CD4-positive, alpha-beta T cell (primary cell): ENCODE results near the gene CAMK2B. TPM values are rescaled to one million over a fixed set of nuclear protein-coding genes. Genes with fewer than 3 reads are reported as not detected.
"Not testable (repeated sequence)": the region's sequence is repeated elsewhere in the genome, so short reads cannot be mapped to it uniquely, and the experiment has no call there.

Experiments
- ATAC-seq: fragments of 200-7000 bp; cut with Tn5 transposase; one replicate; pipeline ENCODE4 v1.10.0; 2022; ENCODE audit warnings: mild to moderate bottlenecking; ENCODE audit not compliant: poor library complexity
- CTCF ChIA-PET: fragments of 350-600 bp; sonication (Branson Sonifier 250); formaldehyde crosslinking; loops from one replicate; lab custom pipeline; 2021; ENCODE audit warnings: antibody characterized with exemption, inconsistent platforms; lab: Charles Lee
- POLR2A ChIA-PET: fragments of 350-600 bp; sonication (Branson Sonifier 250); formaldehyde crosslinking; loops from one replicate; lab custom pipeline; 2021; ENCODE audit warnings: antibody characterized with exemption, inconsistent platforms; lab: Charles Lee
- DNase-seq, 14 experiments: peaks; one replicate each; pipeline ENCODE4 v3.0.0-alpha.2; 2013 to 2020; ENCODE audit warnings: mixed read lengths in 2 of 14
- H3K27ac ChIP-seq, 2 donors: one replicate each; pipeline versions ENCODE4 v1.5.1 to v1.7.0; 2013; ENCODE audit warnings: low read length in 2 of 2, low read depth in 1 of 2, mild to moderate bottlenecking in 1 of 2
- H3K27me3 ChIP-seq, 2 experiments: 1 replicate in 1 of 2; 2 replicates in 1 of 2; pipeline versions ENCODE4 v1.6.1 to v1.7.0; 2013; ENCODE audit warnings: low read length in 2 of 2, control low read depth in 1 of 2, mild to moderate bottlenecking in 1 of 2, moderate library complexity in 1 of 2; ENCODE audit not compliant: insufficient read depth in 2 of 2, control insufficient read depth in 1 of 2
- H3K36me3 ChIP-seq: one replicate; pipeline ENCODE4 v1.6.1; 2013; ENCODE audit warnings: low read length, control low read depth; ENCODE audit not compliant: insufficient read depth
- H3K4me1 ChIP-seq: one replicate; pipeline ENCODE4 v1.6.1; 2013; ENCODE audit warnings: low read length, control low read depth; ENCODE audit not compliant: insufficient read depth
- H3K4me3 ChIP-seq: one replicate; pipeline ENCODE4 v1.5.1; 2013; ENCODE audit warnings: mild to moderate bottlenecking, low read length, moderate library complexity
- H3K9me3 ChIP-seq, 2 experiments: 1 replicate in 1 of 2; 2 replicates in 1 of 2; pipeline versions ENCODE4 v1.6.1 to v1.7.0; 2013; ENCODE audit warnings: low read length in 2 of 2, mild to moderate bottlenecking in 2 of 2, control low read depth in 1 of 2, moderate library complexity in 1 of 2; ENCODE audit not compliant: control insufficient read depth in 1 of 2, insufficient read depth in 1 of 2
- H3K27ac Mint-ChIP-seq: one replicate; pipeline ENCODE4 v1.8.0; 2020; ENCODE audit warnings: mixed read lengths
- H3K27me3 Mint-ChIP-seq: one replicate; pipeline ENCODE4 v1.8.0; 2021; ENCODE audit warnings: mixed read lengths
- H3K36me3 Mint-ChIP-seq: one replicate; pipeline ENCODE4 v1.8.0; 2021; ENCODE audit warnings: low read depth, mixed read lengths
- H3K4me1 Mint-ChIP-seq: one replicate; pipeline ENCODE4 v1.8.0; 2021; ENCODE audit warnings: low read depth, mixed read lengths
- H3K4me3 Mint-ChIP-seq: one replicate; pipeline ENCODE4 v1.8.0; 2020; ENCODE audit warnings: mild to moderate bottlenecking, mixed read lengths
- H3K9me3 Mint-ChIP-seq: one replicate; pipeline ENCODE4 v1.8.0; 2020; ENCODE audit warnings: mixed read lengths
- intact Hi-C, 2 experiments: fragments of 100-400 bp; cut with DNase I in 1 of 2; cut with micrococcal nuclease in 1 of 2; formaldehyde crosslinking; loops; one replicate each; pipeline versions ENCODE4 v1.15.1 to v1.9.0; 2023 to 2025; cut with DNase I, micrococcal nuclease
- total RNA-seq, 174 experiments: library from RNA in 2 of 174; stranded (reverse) in 2 of 174; gene quantifications; one replicate each; pipeline ENCODE4 v1.2.3 and lab custom pipeline; 2021 to 2026
- TF ChIP-seq, protein P1 (sequence below): fragments of 200-600 bp; IDR thresholded peaks from one replicate; pipeline ENCODE4 v1.8.0; 2022; ENCODE audit warnings: antibody characterized with exemption, mild to moderate bottlenecking

Gene CAMK2B
- total RNA-seq, 2 experiments from 2014 or later: not detected

DNA sequence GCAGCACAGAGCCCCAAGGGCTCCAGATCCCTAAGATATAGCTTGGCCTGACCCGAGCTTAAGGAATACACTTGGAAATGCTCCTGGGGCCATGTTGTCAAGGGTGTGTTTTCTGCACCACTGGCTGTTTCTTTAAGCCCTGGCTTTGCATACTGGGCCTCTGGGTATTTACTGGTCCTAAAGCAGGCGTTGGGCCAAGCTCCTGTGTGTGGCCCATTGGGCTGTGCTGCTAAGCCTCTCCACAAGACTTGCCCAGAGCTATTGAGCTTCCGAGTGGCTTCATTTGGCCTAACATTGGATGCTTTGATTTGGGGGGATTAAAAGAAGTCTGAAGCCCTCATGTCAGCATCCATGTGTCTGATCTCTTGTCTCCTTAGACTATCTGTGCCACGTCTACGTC, 119.4 kb downstream of the CAMK2B start:
- TF ChIP-seq, protein P1, sequence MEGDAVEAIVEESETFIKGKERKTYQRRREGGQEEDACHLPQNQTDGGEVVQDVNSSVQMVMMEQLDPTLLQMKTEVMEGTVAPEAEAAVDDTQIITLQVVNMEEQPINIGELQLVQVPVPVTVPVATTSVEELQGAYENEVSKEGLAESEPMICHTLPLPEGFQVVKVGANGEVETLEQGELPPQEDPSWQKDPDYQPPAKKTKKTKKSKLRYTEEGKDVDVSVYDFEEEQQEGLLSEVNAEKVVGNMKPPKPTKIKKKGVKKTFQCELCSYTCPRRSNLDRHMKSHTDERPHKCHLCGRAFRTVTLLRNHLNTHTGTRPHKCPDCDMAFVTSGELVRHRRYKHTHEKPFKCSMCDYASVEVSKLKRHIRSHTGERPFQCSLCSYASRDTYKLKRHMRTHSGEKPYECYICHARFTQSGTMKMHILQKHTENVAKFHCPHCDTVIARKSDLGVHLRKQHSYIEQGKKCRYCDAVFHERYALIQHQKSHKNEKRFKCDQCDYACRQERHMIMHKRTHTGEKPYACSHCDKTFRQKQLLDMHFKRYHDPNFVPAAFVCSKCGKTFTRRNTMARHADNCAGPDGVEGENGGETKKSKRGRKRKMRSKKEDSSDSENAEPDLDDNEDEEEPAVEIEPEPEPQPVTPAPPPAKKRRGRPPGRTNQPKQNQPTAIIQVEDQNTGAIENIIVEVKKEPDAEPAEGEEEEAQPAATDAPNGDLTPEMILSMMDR: no peak
- Histone ChIP-seq H3K36me3 (peaks cover 72% of the 10 kb centered on the region), H3K9me3 (no peaks in the 10 kb centered on the region), H3K4me1 (peaks cover 15% of the 10 kb centered on the region), H3K27me3 (no peaks in the 10 kb centered on the region), H3K4me3 (no peak overlapping the region), H3K27ac (no peak overlapping the region)
- intact Hi-C loops: no loop called here
- POLR2A ChIA-PET: no interaction called here
- H3K9me3 Mint-ChIP-seq: no peaks in the 10 kb centered on the region
- no peaks in the 10 kb centered on the region for H3K27me3 Mint-ChIP-seq
- DNase-seq (no peak), ATAC-seq (no peak)
- peaks cover 36% of the 10 kb centered on the region for H3K4me1 Mint-ChIP-seq
- no peak overlapping the region for H3K27ac Mint-ChIP-seq
- H3K4me3 Mint-ChIP-seq: no peak overlapping the region
- peaks cover 70% of the 10 kb centered on the region for H3K36me3 Mint-ChIP-seq
- CTCF ChIA-PET: no interaction called here

DNA sequence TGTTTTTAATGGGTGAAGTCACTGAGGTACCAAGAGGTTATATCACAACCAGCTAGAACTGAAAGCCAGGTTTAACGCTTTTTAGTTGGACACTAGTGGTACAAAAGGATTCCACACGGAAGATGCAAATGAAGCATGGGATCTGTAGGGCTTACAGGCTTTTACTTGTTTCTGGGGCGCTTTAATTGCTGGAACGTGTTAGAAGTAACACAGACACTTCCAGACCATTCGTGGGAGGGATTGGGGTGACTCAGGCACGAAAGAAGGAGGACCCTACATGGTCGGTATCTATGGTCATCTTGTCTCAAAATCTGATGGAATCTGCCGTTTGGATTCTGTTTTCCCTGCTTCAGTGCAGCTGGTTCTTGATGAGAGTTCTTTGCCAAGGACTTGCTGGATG, 123.6 kb downstream of the CAMK2B start:
- TF ChIP-seq, protein P1: no peak
- Mint-ChIP-seq H3K36me3 (peaks cover 33% of the 10 kb centered on the region), H3K4me1 (peaks cover 36% of the 10 kb centered on the region), H3K4me3 (peak overlapping the region; percentile 83), H3K27me3 (peaks cover 6% of the 10 kb centered on the region), H3K9me3 (no peaks in the 10 kb centered on the region), H3K27ac (peak overlapping the region; percentile 62)
- H3K4me1 ChIP-seq: peaks cover 15% of the 10 kb centered on the region
- H3K4me3 ChIP-seq: peak overlapping the region; percentile 89
- DNase-seq: no peak
- POLR2A ChIA-PET: interaction anchor here (1.2 to 2.0 kb wide), 2 partner anchors 56 to 288 kb away, joined by 4 to 12 read pairs; partner anchors contain the start of gene NUDCD3
- intact Hi-C loops: loop anchor here (1.0 to 5.0 kb wide), 6 partner anchors 79 to 910 kb away; partner anchors contain the start of genes POLD2 (in 2 of the 2), NUDCD3 (in 1 of the 2), POLM (in 1 of the 2) and TBRG4 (in 1 of the 2)
- H3K9me3 ChIP-seq: no peaks in the 10 kb centered on the region
- no peak overlapping the region for H3K27ac ChIP-seq
- H3K36me3 ChIP-seq: peaks cover 32% of the 10 kb centered on the region
- CTCF ChIA-PET: interaction anchor here (0.8 to 1.5 kb wide), 2 partner anchors 55 to 289 kb away, joined by 3 read pairs; partner anchors contain the start of gene NUDCD3
- ATAC-seq: no peak
- peaks cover 0 to 7% of the 10 kb centered on the region in 2 experiments for H3K27me3 ChIP-seq

DNA sequence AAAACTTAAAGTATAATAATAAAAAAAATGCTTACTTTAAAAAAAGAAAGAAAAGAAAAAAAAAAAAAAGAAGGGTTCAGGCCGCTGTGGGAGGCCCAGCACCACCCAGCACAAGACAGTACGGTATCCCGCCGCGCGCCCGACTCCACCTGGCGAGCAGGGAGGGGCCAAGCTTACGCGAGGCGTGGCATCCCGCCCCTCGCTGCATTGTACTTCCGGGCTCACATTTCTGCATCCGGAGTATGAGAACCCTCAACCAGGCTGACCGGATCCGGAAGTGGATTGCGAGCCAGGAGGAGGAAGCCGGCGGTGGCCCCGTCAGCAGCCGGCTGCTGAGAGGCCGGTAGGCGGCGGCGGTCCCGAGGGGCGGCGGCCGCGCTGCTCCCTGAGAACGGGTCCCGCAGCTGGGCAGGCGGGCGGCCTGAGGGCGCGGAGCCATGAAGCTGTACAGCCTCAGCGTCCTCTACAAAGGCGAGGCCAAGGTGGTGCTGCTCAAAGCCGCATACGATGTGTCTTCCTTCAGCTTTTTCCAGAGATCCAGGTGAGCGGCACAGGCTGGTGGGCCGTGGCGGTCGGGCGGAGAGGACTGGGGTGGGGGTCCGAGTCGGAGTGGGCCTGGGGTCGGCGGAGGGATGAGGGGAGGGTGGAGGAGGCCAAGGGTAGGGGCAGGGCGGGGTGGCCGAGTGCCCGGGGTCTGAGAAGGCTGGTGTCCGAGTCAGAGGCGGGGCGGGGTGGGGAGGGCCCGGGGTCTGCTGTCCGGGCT, 124.5 kb downstream of the CAMK2B start, which contains the start of gene YKT6:
YKT6 (plus strand) TSS at position 280 of the 763 bp plus-strand sequence; CDS start at position 438, 158 bp downstream.
- peak; percentile 89 to 97 (median 92) for DNase-seq
- Histone ChIP-seq H3K27me3 (peaks cover 0 to 7% of the 10 kb centered on the region in 2 experiments), H3K27ac (peak within 1 kb of the TSS in 1 of 2 donors; percentile 56), H3K4me3 (peak within 1 kb of the TSS; percentile 89), H3K36me3 (peaks cover 23% of the 10 kb centered on the region), H3K4me1 (peaks cover 15% of the 10 kb centered on the region), H3K9me3 (no peaks in the 10 kb centered on the region)
- Mint-ChIP-seq H3K4me1 (peaks cover 40% of the 10 kb centered on the region), H3K36me3 (peaks cover 23% of the 10 kb centered on the region), H3K27ac (peak within 1 kb of the TSS; percentile 62), H3K27me3 (peaks cover 13% of the 10 kb centered on the region), H3K9me3 (no peaks in the 10 kb centered on the region), H3K4me3 (peak within 1 kb of the TSS; percentile 83)
- CTCF ChIA-PET: interaction anchor here (0.7 to 1.5 kb wide), 4 partner anchors 54 to 290 kb away, joined by 3 to 5 read pairs (median 3); partner anchors contain the start of gene NUDCD3
- peak; percentile 98 for ATAC-seq
- POLR2A ChIA-PET: interaction anchor here (0.6 to 2.0 kb wide), 10 partner anchors 8 to 902 kb away, joined by 3 to 12 read pairs (median 4); partner anchors contain the start of genes DDX56, NUDCD3, OGDH and POLD2
- intact Hi-C loops: loop anchor here (1.0 to 5.0 kb wide), 7 partner anchors 55 to 911 kb away; partner anchors contain the start of genes POLD2 (in 2 of the 2), NUDCD3 (in 1 of the 2), POLM (in 1 of the 2) and TBRG4 (in 1 of the 2)
- TF ChIP-seq, protein P1: peak; percentile 65

DNA sequence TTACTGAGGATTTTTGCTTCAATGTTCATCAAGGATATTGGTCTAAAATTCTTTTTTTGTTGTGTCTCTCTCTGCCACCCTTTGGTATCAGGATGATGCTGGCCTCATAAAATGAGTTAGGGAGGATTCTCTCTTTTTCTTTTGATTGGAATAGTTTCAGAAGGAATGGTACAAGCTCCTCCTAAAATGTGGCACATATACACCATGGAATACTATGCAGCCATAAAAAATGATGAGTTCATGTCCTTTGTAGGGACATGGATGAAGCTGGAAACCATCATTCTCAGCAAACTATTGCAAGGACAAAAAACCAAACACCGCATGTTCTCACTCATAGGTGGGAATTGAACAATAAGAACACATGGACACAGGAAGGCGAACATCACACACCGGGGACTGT, 125.2 kb downstream of the CAMK2B start:
- H3K27ac Mint-ChIP-seq, H3K4me3 ChIP-seq, DNase-seq, H3K27me3 ChIP-seq, H3K9me3 ChIP-seq, H3K9me3 Mint-ChIP-seq, H3K27ac ChIP-seq, ATAC-seq: not testable (repeated sequence)
- Histone ChIP-seq H3K4me1 (peaks cover 15% of the 10 kb centered on the region), H3K36me3 (peaks cover 16% of the 10 kb centered on the region)
- H3K4me3 Mint-ChIP-seq: peak overlapping the region; percentile 62
- intact Hi-C loops: loop anchor here (1.0 to 5.0 kb wide), 6 partner anchors 54 to 912 kb away; partner anchors contain the start of genes POLD2 (in 2 of the 2), POLM (in 1 of the 2) and TBRG4 (in 1 of the 2)
- H3K27me3 Mint-ChIP-seq: peaks cover 17% of the 10 kb centered on the region
- ChIA-PET CTCF (interaction anchor here (0.7 to 1.5 kb wide), 3 partner anchors 53 to 290 kb away, joined by 3 to 5 read pairs (median 3); partner anchors contain the start of gene NUDCD3), POLR2A (interaction anchor here (0.7 to 2.0 kb wide), 6 partner anchors 9 to 381 kb away, joined by 3 to 12 read pairs (median 4); partner anchors contain the start of genes DDX56 and NUDCD3)
- peaks cover 40% of the 10 kb centered on the region for H3K4me1 Mint-ChIP-seq
- peaks cover 18% of the 10 kb centered on the region for H3K36me3 Mint-ChIP-seq
